K562 (cell line): ENCODE measurements around the gene KRT71. TPM values are rescaled to one million over a fixed set of nuclear protein-coding genes. Genes with fewer than 3 reads are reported as not detected.

Experiments
- ATAC-seq: fragments of 200-7000 bp; cut with Tn5 transposase; 3 replicates; pipeline ENCODE4 v1.9.1; 2020; ENCODE audit warnings: moderate library complexity
- BruUV-seq: library from RNA; stranded (reverse); fragments of 400-500 nt; replicated peaks from 2 replicates; lab custom pipeline; 2021; lab: Mats Ljungman, UMichigan
- CTCF ChIA-PET: fragments of 300-600 bp; formaldehyde crosslinking; extraction: SDS; loops from one replicate; lab custom pipeline; 2021; ENCODE audit warnings: low intra/inter-chr PET ratio; lab: Yijun Ruan, JAX
- POLR2A ChIA-PET: fragments of 300-600, 350-650 bp; sonication (Branson Sonifier 250); formaldehyde crosslinking; extraction: SDS; loops from one replicate; lab custom pipeline; 2021; ENCODE audit warnings: antibody characterized with exemption, inconsistent platforms; lab: Yijun Ruan, JAX
- DNase-seq, 4 experiments: peaks; one replicate each; pipeline versions ENCODE4 v3.0.0 to v3.0.0-alpha.2; 2011 to 2018; ENCODE audit warnings: low spot score in 3 of 4, mixed read lengths in 3 of 4; ENCODE audit errors: extremely low read depth in 1 of 4
- FAIRE-seq: peaks from 2 replicates; lab custom pipeline; 2011; peaks lifted over from hg19 to GRCh38; lab: Jason Lieb, UNC
- H2AFZ ChIP-seq: 2 replicates; pipeline ENCODE4 v1.6.0; 2011; ENCODE audit warnings: low read depth, low read length, control low read depth, inconsistent platforms
- H3K27ac ChIP-seq: fragments of 200-600 bp; 3 replicates; pipeline ENCODE4 v1.8.0; 2011; ENCODE audit warnings: low read depth, mild to moderate bottlenecking, control low read depth, inconsistent platforms, low read length, moderate library complexity, mixed read lengths; ENCODE audit errors: extremely low read depth
- H3K27me3 ChIP-seq, 2 experiments: fragments of 300-600 bp in 1 of 2; 2 replicates in 1 of 2; 3 replicates in 1 of 2; pipeline versions ENCODE4 v1.6.0 to v1.8.0; 2011; ENCODE audit warnings: inconsistent platforms in 2 of 2, low read length in 2 of 2, mild to moderate bottlenecking in 1 of 2, mixed read lengths in 1 of 2, moderate library complexity in 1 of 2; ENCODE audit not compliant: control insufficient read depth in 2 of 2, insufficient read depth in 2 of 2
- H3K36me3 ChIP-seq: fragments of 300-600 bp; 3 replicates; pipeline ENCODE4 v1.8.0; 2011; ENCODE audit warnings: mild to moderate bottlenecking, low read length, inconsistent platforms; ENCODE audit not compliant: control insufficient read depth, insufficient read depth
- H3K4me1 ChIP-seq, 2 experiments: fragments of 200-600 bp in 1 of 2; replicated peaks in 1 of 2; 2 replicates in 1 of 2; 3 replicates in 1 of 2; pipeline versions ENCODE4 v1.5.1 to v1.8.0; 2011; ENCODE audit warnings: inconsistent platforms in 2 of 2, low read length in 2 of 2, mild to moderate bottlenecking in 1 of 2, mixed read lengths in 1 of 2, moderate library complexity in 1 of 2; ENCODE audit not compliant: control insufficient read depth in 2 of 2, insufficient read depth in 2 of 2
- H3K4me2 ChIP-seq: 2 replicates; pipeline ENCODE4 v1.6.1; 2011; ENCODE audit warnings: low read length, control low read depth, inconsistent platforms, mixed read lengths; ENCODE audit not compliant: insufficient read depth
- H3K4me3 ChIP-seq: fragments of 200-600 bp; sonication (generic), shearing (Covaris generic); 2 replicates; pipeline ENCODE4 v1.5.1; 2016; ENCODE audit warnings: control low read depth, inconsistent platforms
- H3K79me2 ChIP-seq: fragments of 200-600 bp; 3 replicates; pipeline ENCODE4 v1.8.0; 2011; ENCODE audit warnings: low read length, inconsistent platforms; ENCODE audit not compliant: control insufficient read depth, insufficient read depth
- H3K9ac ChIP-seq, 2 experiments: 2 replicates each; pipeline versions ENCODE4 v1.6.0 to v1.6.1; 2011; ENCODE audit warnings: low read depth in 2 of 2, low read length in 2 of 2, control low read depth in 1 of 2, inconsistent platforms in 1 of 2, mild to moderate bottlenecking in 1 of 2, mixed read lengths in 1 of 2; ENCODE audit not compliant: insufficient read depth in 1 of 2
- H3K9me1 ChIP-seq: one replicate; pipeline ENCODE4 v1.6.0; 2011; ENCODE audit warnings: inconsistent platforms, mild to moderate bottlenecking, low read length, moderate library complexity; ENCODE audit not compliant: control insufficient read depth, insufficient read depth
- H3K9me3 ChIP-seq: replicated peaks from 2 replicates; pipeline ENCODE4 v1.5.1; 2011; ENCODE audit warnings: low read depth, low read length, inconsistent platforms; ENCODE audit not compliant: control insufficient read depth, insufficient read depth
- H4K20me1 ChIP-seq: replicated peaks from 2 replicates; pipeline ENCODE4 v1.6.1; 2011; ENCODE audit warnings: low read length, inconsistent platforms, mixed read lengths; ENCODE audit not compliant: control insufficient read depth, insufficient read depth
- BRF2 ChIP-seq: IDR thresholded peaks from 3 replicates; pipeline ENCODE4 v1.6.1; 2011; ENCODE audit warnings: borderline replicate concordance, mild to moderate bottlenecking; ENCODE audit not compliant: insufficient read length, insufficient read depth
- NONO ChIP-seq, 2 experiments: fragments of 200-400 bp in 1 of 2; fragments of 450-650 bp in 1 of 2; formaldehyde crosslinking in 1 of 2; IDR thresholded peaks; 2 replicates each; pipeline ENCODE4 v1.6.1; 2017; ENCODE audit warnings: low read depth in 2 of 2, mild to moderate bottlenecking in 2 of 2, moderate library complexity in 2 of 2, low read length in 1 of 2
- RBM22 ChIP-seq: fragments of 200-400 bp; formaldehyde crosslinking; IDR thresholded peaks from 2 replicates; pipeline ENCODE4 v1.6.1; 2018; ENCODE audit warnings: low read length, low read depth; ENCODE audit not compliant: poor library complexity, severe bottlenecking
- RBM34 ChIP-seq: fragments of 200-400 bp; formaldehyde crosslinking; IDR thresholded peaks from 2 replicates; pipeline ENCODE4 v1.6.1; 2018; ENCODE audit warnings: low read length, borderline replicate concordance; ENCODE audit not compliant: insufficient read depth
- TBL1XR1 ChIP-seq, 2 experiments: IDR thresholded peaks; 2 replicates each; pipeline ENCODE4 v1.6.1; 2012; ENCODE audit warnings: improper control_type of control experiment in 2 of 2, low read length in 2 of 2, mild to moderate bottlenecking in 1 of 2
- TRIM28 ChIP-seq: fragments of 450-650 bp; IDR thresholded peaks from 2 replicates; pipeline ENCODE4 v1.6.1; 2017
- ZEB2 ChIP-seq: fragments of 450-650 bp; IDR thresholded peaks from 2 replicates; pipeline ENCODE4 v1.6.1; 2016
- ZNF133 ChIP-seq: fragments of 250-450 bp; sonication (Bioruptor Pico); IDR thresholded peaks from 2 replicates; pipeline ENCODE4 v1.4.0; 2020; ENCODE audit warnings: mild to moderate bottlenecking
- ZNF584 ChIP-seq: fragments of 200-800 bp; sonication (Bioruptor generic); IDR thresholded peaks from 2 replicates; pipeline ENCODE4 v1.6.1; 2016; ENCODE audit warnings: low read depth, mild to moderate bottlenecking, missing genetic modification characterization, missing compliant biosample characterization
- ZNF609 ChIP-seq: sonication (generic); formaldehyde crosslinking; IDR thresholded peaks from 2 replicates; pipeline ENCODE4 v1.8.1; 2023; ENCODE audit warnings: missing genetic modification reagents, mild to moderate bottlenecking, borderline replicate concordance
- WGBS: fragments of 100-300 bp; shearing (Covaris generic); methylation state at CpG from one replicate; pipeline ENCODE4 v1.1.6; 2016; ENCODE audit warnings: low coverage, mixed read lengths; ENCODE audit not compliant: insufficient coverage; ENCODE audit errors: missing lambda C conversion rate; 5-methylcytosine and 5-hydroxymethylcytosine counted together
- in situ Hi-C: fragments of 300-500 bp; cut with MboI; formaldehyde crosslinking; loops from 4 replicates; pipeline ENCODE4 v1.15.0; 2018; ENCODE audit warnings: inconsistent platforms, mixed read lengths
- intact Hi-C: fragments of 100-400 bp; cut with micrococcal nuclease; formaldehyde crosslinking; loops from 2 replicates; pipeline ENCODE4 v1.14.2; 2022
- polyA plus RNA-seq, 8 experiments: library from polyadenylated mRNA; depleted of rRNA in 4 of 8; stranded (reverse) in 5 of 8; unstranded in 3 of 8; fragments of >200 nt; fragmentation: Nextera tagmentation in 2 of 8; fragmentation: Illumina TruSeq in 1 of 8; extraction: Ambion mirVana in 2 of 8; extraction: Trizol in 1 of 8; gene quantifications; 2 replicates each; pipeline versions ENCODE4 v1.2.1 to v1.2.3, GENCODE V29; 2011 to 2014; ENCODE audit warnings: inconsistent platforms in 1 of 8, missing spikeins in 1 of 8
- total RNA-seq, 7 experiments: library from RNA; depleted of rRNA in 6 of 7; stranded (reverse); fragments of >200 nt in 6 of 7; fragmentation: Illumina TruSeq in 2 of 7; extraction: Trizol in 2 of 7; gene quantifications; 2 replicates each; pipeline versions ENCODE4 v1.2.1 to v1.2.3, GENCODE V29; 2011 to 2021; ENCODE audit warnings: low replicate concordance in 1 of 7
- TF ChIP-seq, protein P1 (sequence below): fragments of 450-650 bp; IDR thresholded peaks from 2 replicates; pipeline ENCODE4 v1.6.1; 2014; ENCODE audit warnings: low read depth, mild to moderate bottlenecking, moderate library complexity, borderline replicate concordance

Gene KRT71
- total and polyA plus RNA-seq, 9 of the 15 experiments (the other 6 are each of a cell fraction or from before 2014, with no cell fraction given) = not detected

DNA sequence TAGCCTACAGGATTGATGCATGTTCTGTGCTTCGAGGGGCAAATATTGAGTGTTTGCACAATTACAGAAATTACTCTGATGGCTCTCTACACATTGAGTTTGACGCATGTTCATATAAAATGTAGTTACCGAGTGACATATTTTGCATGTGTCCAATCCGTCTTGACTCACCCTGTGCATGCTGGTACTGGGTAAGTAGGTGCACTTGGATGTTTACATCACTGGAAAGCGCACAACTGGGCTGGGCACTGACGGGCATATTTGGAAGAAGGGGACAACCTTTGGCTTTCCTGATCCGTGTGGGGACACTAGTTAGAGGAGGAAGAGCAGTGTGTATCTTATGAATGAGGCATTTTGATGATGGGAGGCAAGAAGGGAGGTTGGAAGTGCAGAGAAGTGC is 55.0 kb downstream of the KRT71 start:
- Histone ChIP-seq H3K27me3 (peaks cover 7 to 9% of the 10 kb centered on the region in 2 experiments; a peak in 4 of 5 replicates), H3K4me1 (no peaks in the 10 kb centered on the region), H3K36me3 (no peaks in the 10 kb centered on the region), H3K9me1 (no peaks in the 10 kb centered on the region), H4K20me1 (no peaks in the 10 kb centered on the region; the same call in 1 of the 2 replicates), H3K27ac (no peak overlapping the region), H3K9ac (no peak overlapping the region), H3K9me3 (no peaks in the 10 kb centered on the region), H3K4me2 (no peak overlapping the region), H3K4me3 (no peak overlapping the region), H2AFZ (no peak overlapping the region), H3K79me2 (no peaks in the 10 kb centered on the region)
- FAIRE-seq (no peak), DNase-seq (no peak), ATAC-seq (no peak)
- no peak for TF ChIP-seq RBM34
- TF ChIP-seq ZNF584 (CRISPR knock-in tag) = no peak
- TF ChIP-seq, protein P1, sequence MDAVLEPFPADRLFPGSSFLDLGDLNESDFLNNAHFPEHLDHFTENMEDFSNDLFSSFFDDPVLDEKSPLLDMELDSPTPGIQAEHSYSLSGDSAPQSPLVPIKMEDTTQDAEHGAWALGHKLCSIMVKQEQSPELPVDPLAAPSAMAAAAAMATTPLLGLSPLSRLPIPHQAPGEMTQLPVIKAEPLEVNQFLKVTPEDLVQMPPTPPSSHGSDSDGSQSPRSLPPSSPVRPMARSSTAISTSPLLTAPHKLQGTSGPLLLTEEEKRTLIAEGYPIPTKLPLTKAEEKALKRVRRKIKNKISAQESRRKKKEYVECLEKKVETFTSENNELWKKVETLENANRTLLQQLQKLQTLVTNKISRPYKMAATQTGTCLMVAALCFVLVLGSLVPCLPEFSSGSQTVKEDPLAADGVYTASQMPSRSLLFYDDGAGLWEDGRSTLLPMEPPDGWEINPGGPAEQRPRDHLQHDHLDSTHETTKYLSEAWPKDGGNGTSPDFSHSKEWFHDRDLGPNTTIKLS = no peak
- TF ChIP-seq NONO (IDR thresholded peaks at IDR 0.05; ENCODE audit: low read depth in 2 of 2, low read length in 1 of 2) = no peak
- TF ChIP-seq ZNF133 (CRISPR knock-in tag) = no peak
- no peak for TF ChIP-seq BRF2
- TF ChIP-seq ZEB2 = no peak
- no peak for TF ChIP-seq TBL1XR1 (IDR thresholded peaks at IDR 0.05; ENCODE audit: low read length in 2 of 2)
- TF ChIP-seq RBM22 = no peak
- TF ChIP-seq ZNF609 (CRISPR knock-in tag) = no peak
- no peak for TF ChIP-seq TRIM28
- ChIA-PET POLR2A (no interaction called here), CTCF (no interaction called here)
- WGBS = 0% methylated on average over 7 of the region's 7 CpGs
- BruUV-seq = no TSS peak
- in situ Hi-C loops (no loop called here), intact Hi-C loops (no loop called here)
